ENCODE results near the gene ERLEC1.

DNA sequence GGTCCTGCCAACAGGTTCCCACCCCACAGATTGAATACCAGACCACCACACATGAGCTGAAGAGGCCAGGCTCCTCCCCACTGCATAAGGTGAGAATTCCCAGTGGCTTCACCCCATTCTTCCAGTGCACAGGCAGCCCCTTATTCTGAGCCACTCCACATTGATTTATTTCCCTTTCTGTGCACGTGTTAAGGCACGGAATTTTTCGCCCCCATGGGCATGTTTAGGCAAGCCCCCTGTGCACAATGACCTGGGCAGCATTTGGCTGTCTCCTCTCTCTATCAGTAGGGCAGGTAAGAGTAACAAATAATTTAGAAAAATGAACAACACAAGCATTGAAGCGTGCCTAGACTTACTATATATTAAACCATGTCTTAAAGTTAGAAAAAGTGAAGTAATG, 34.5 kb upstream of the ERLEC1 start:
- TF ChIP-seq, protein P1, sequence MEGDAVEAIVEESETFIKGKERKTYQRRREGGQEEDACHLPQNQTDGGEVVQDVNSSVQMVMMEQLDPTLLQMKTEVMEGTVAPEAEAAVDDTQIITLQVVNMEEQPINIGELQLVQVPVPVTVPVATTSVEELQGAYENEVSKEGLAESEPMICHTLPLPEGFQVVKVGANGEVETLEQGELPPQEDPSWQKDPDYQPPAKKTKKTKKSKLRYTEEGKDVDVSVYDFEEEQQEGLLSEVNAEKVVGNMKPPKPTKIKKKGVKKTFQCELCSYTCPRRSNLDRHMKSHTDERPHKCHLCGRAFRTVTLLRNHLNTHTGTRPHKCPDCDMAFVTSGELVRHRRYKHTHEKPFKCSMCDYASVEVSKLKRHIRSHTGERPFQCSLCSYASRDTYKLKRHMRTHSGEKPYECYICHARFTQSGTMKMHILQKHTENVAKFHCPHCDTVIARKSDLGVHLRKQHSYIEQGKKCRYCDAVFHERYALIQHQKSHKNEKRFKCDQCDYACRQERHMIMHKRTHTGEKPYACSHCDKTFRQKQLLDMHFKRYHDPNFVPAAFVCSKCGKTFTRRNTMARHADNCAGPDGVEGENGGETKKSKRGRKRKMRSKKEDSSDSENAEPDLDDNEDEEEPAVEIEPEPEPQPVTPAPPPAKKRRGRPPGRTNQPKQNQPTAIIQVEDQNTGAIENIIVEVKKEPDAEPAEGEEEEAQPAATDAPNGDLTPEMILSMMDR (IDR thresholded peaks at IDR 0.05) = no peak
- TF ChIP-seq POLR2A (IDR thresholded peaks at IDR 0.05) = no peak

Measured in body of pancreas (tissue), 4 donors.